D721Med (cell line): ENCODE data around the gene NBAS.

Experiments
- DNase-seq: peaks from one replicate; pipeline ENCODE4 v3.0.0; 2011; ENCODE audit warnings: low spot score; ENCODE audit not compliant: insufficient read length
- FAIRE-seq: peaks from 2 replicates; lab custom pipeline; 2011; peaks lifted over from hg19 to GRCh38; lab: Jason Lieb, UNC
- TF ChIP-seq, protein P1 (sequence below): IDR thresholded peaks from 2 replicates; pipeline ENCODE4 v1.5.1; 2012; ENCODE audit warnings: mild to moderate bottlenecking, control low read depth; ENCODE audit not compliant: insufficient read depth; ENCODE audit errors: missing control alignments

NBAS gene

DNA sequence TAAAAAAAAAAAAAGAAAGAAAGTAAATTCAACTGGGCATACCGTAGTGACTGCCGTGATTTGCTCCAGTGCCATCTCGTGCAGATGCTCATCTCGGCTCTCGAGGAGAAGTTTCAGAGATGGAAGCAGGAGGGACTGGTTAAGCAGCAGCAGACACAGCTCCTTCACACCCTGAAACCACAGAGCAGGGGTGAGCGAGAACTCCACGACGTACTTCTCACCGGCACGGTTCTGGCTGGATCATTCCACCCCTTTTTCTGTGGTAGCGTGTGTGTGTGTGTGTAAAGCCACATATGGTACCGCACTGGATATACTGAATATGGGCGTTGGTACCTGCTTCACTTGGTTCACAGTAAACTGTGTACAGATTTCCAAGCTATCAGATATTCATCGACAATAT, 382.2 kb downstream of the NBAS start:
- TF ChIP-seq, protein P1, sequence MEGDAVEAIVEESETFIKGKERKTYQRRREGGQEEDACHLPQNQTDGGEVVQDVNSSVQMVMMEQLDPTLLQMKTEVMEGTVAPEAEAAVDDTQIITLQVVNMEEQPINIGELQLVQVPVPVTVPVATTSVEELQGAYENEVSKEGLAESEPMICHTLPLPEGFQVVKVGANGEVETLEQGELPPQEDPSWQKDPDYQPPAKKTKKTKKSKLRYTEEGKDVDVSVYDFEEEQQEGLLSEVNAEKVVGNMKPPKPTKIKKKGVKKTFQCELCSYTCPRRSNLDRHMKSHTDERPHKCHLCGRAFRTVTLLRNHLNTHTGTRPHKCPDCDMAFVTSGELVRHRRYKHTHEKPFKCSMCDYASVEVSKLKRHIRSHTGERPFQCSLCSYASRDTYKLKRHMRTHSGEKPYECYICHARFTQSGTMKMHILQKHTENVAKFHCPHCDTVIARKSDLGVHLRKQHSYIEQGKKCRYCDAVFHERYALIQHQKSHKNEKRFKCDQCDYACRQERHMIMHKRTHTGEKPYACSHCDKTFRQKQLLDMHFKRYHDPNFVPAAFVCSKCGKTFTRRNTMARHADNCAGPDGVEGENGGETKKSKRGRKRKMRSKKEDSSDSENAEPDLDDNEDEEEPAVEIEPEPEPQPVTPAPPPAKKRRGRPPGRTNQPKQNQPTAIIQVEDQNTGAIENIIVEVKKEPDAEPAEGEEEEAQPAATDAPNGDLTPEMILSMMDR: no peak
- no peak for FAIRE-seq
- no peak for DNase-seq

DNA sequence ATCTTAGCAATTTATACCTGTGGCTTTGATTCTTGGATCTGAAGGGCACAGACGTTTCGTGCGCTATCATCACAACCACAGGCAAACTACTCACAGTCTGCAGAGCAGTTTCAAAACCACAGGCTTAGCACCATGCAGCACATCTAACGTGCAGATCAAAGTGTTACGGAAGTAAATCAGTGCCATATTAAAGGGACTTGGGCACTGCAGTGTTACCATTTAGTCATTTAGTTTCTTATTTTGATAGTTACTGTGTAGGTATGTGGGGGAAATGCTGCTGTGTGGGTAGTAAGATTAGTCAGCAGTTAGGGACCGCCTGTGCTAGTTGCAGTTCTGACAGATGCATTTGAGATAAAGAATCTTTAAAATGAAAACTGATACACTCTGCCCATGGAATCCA, 384.0 kb downstream of the NBAS start:
- no peak for DNase-seq
- no peak for FAIRE-seq

GRCh38 chr2:15176604-15177003, 384.5 kb downstream of the NBAS start:
- DNase-seq (no peak), FAIRE-seq (no peak)
- TF ChIP-seq, protein P1: no peak

More for the DNA sequence above, 384.0 kb downstream of the NBAS start:
- TF ChIP-seq, protein P1: no peak

DNA sequence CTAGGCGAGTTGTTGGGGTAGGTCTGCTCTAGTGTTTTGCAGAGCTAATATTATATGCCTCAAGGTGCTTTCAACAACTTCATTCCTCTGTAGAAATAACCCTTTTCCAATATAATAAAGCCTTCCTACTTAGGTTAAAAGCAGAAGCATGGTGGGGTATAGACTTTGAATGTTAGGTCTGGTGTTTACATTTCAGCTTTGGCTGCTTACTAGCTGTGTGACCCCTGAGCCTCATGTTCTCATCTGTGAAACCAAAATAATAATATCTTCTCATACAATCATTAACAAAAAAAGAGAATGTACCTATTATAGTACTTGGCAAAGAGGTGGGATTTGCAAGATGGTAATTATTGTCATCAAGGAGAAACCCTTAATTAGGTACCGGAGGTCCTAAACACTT, 386.6 kb downstream of the NBAS start:
- DNase-seq: no peak
- TF ChIP-seq, protein P1: no peak
- FAIRE-seq: no peak

DNA sequence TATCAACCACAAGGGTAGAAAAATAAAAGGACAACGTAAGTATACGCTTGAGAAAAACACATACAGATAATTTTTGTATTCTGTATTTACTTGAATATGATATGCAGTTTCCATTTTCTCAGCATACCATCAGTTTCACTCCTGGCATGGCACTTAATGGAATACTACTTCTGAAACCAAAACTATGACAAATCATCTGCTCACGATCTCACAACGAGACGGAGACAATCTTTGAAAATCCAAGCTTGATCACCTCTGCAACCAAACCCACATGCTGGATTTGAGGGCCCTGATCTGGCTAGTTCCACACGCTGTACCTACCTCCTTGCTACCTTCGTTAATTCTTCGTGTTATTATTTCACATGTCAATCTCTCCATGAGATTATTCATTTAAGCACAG, 387.6 kb downstream of the NBAS start:
- DNase-seq (no peak), FAIRE-seq (no peak)
- TF ChIP-seq, protein P1: no peak

GRCh38 chr2:15172825-15173224, 388.3 kb downstream of the NBAS start:
- TF ChIP-seq, protein P1: no peak
- FAIRE-seq: no peak
- no peak for DNase-seq

- TF ChIP-seq, protein P1: no peak
- FAIRE-seq (no peak), DNase-seq (no peak)
Measured at GRCh38 chr2:15170070-15170775, 390.9 kb downstream of the NBAS start.
